Adrenal gland (tissue), 19 donors: ENCODE data around the gene CDC37L1. TPM values are rescaled to one million over a fixed set of nuclear protein-coding genes. Genes with fewer than 3 reads are reported as not detected.

Experiments used
- DNase-seq, 7 donors: peaks; one replicate each; pipeline ENCODE4 v3.0.0-alpha.2; 2019 to 2020
- H3K27ac ChIP-seq, 5 donors: fragments of 200-600 bp; sonication (generic) in 4 of 5; 1 replicate in 3 of 5; 2 replicates in 2 of 5; pipeline versions ENCODE4 v1.5.1 to v1.8.0; 2016 to 2020; ENCODE audit warnings: mild to moderate bottlenecking in 1 of 5
- H3K27me3 ChIP-seq: fragments of 200-600 bp; 2 replicates; pipeline ENCODE4 v1.8.0; 2021
- H3K36me3 ChIP-seq, 2 donors: fragments of 200-600 bp; replicated peaks in 1 of 2; 1 replicate in 1 of 2; 2 replicates in 1 of 2; pipeline versions ENCODE4 v1.5.1 to v1.8.0; 2018 to 2022
- H3K4me1 ChIP-seq, 2 donors: fragments of 200-600 bp; replicated peaks in 1 of 2; 1 replicate in 1 of 2; 2 replicates in 1 of 2; pipeline versions ENCODE4 v1.5.1 to v1.8.0; 2018 to 2021
- H3K4me3 ChIP-seq, 4 donors: fragments of 200-600 bp; sonication (generic) in 3 of 4; one replicate each; pipeline ENCODE4 v1.5.1; 2016 to 2018
- H3K9me3 ChIP-seq, 3 donors: fragments of 200-600 bp; sonication (generic) in 1 of 3; replicated peaks in 1 of 3; 1 replicate in 2 of 3; 2 replicates in 1 of 3; pipeline versions ENCODE4 v1.5.1 to v1.8.0; 2016 to 2021
- POLR2A ChIP-seq, 2 donors: fragments of 450-650 bp; IDR thresholded peaks; one replicate each; pipeline ENCODE4 v1.6.1; 2017; ENCODE audit warnings: antibody characterized with exemption in 2 of 2, mild to moderate bottlenecking in 2 of 2, moderate library complexity in 1 of 2
- WGBS, 4 donors: extraction: QIAGEN DNeasy Blood & Tissue Kit in 2 of 4; methylation state at CpG; one replicate each; pipeline versions ENCODE4 v1.1.5 to v1.1.7; 2013 to 2017; 5-methylcytosine and 5-hydroxymethylcytosine counted together
- intact Hi-C, 2 donors: fragments of 100-400 bp; cut with DNase I; formaldehyde crosslinking; loops; one replicate each; pipeline versions ENCODE4 v1.14.1 to v1.15.0; 2022 to 2023
- long read RNA-seq, 10 donors: library from polyadenylated mRNA in 3 of 10; unstranded in 2 of 10; stranded (forward) in 1 of 10; transcript quantifications; one replicate each; pipeline ENCODE4 v2.0.0 and lab custom pipeline, GENCODE V29; 2021 to 2026
- polyA plus RNA-seq, 3 donors: library from polyadenylated mRNA; stranded (reverse); fragments of 200-250 nt in 2 of 3; fragments of 350-450 nt in 1 of 3; fragmentation: Illumina TruSeq in 1 of 3; extraction: RNeasy Lipid Tissue Mini Kit (QIAGEN cat#74804) in 1 of 3; gene quantifications; one replicate each; pipeline ENCODE4 v1.2.3, GENCODE V29; 2013 to 2014
- total RNA-seq, 9 donors: library from RNA; depleted of rRNA in 4 of 9; stranded (reverse); fragments of >200 nt in 4 of 9; fragments of 120-200 nt in 1 of 9; fragmentation: NEBNext Ultra II Directional in 1 of 9; extraction: Animal tissue kit (Norgen Biotek cat#: 25700) in 1 of 9; gene quantifications; one replicate each; pipeline versions ENCODE4 v1.1.0 to v1.2.4, GENCODE V29; 2013 to 2023
- TF ChIP-seq, protein P1 (sequence below), 6 experiments: fragments of 450-650 bp in 4 of 6; fragments of 200-600 bp in 2 of 6; sonication (generic) in 1 of 6; IDR thresholded peaks; 1 replicate in 5 of 6; 2 replicates in 1 of 6; pipeline versions ENCODE4 v1.5.1 to v1.8.0; 2016 to 2021; ENCODE audit warnings: antibody characterized with exemption in 6 of 6, mild to moderate bottlenecking in 2 of 6, moderate library complexity in 1 of 6
- donor health status: healthy with polysubstance abuse.
- donor health status: Bipolar disorder and iron deficiency.
- donor health status: DM: yes; HTN: yes; CAD: no.
- donor health status: DM: no; HTN: no; CAD: no.
- donor health status: DM: no; HTN: no; CAD: no.
- donor health status: DM: yes; HTN: yes; CAD: no.

The CDC37L1 gene
- total RNA-seq (10 to 100 TPM; 16.5 to 46.2 (median 28.5) TPM), polyA plus RNA-seq (10 to 100 TPM; 10.9 to 31.4 (median 11.1) TPM)
- long read RNA-seq, donor 1, transcript CDC37L1-201 (7 exons, 3,502 nt): major isoform, 6 of 12 reads
- long read RNA-seq, donor 1, transcript CDC37L1-203 (2 exons, 784 nt): major isoform, 6 of 12 reads
- long read RNA-seq, donor 1, partial matches to known transcripts: 0 of 12 reads
- long read RNA-seq, donor 1, other reads (novel, unspliced or antisense): 0 of 12 reads
- long read RNA-seq, donor 2, transcript CDC37L1-201 (7 exons, 3,502 nt): minor isoform, 7 of 15 reads
- long read RNA-seq, donor 2, transcript CDC37L1-203 (2 exons, 784 nt): major isoform, 8 of 15 reads
- long read RNA-seq, donor 2, partial matches to known transcripts: 0 of 15 reads
- long read RNA-seq, donor 2, other reads (novel, unspliced or antisense): 0 of 15 reads
- long read RNA-seq, donor 3, transcript CDC37L1-201 (7 exons, 3,502 nt): major isoform, 9 of 19 reads
- long read RNA-seq, donor 3, partial matches to known transcripts: 8 of 19 reads
- long read RNA-seq, donor 3, other reads (novel, unspliced or antisense): 0 of 19 reads
- long read RNA-seq, donor 4, transcript CDC37L1-201 (7 exons, 3,502 nt): major isoform, 21 of 27 reads
- long read RNA-seq, donor 4, transcript CDC37L1-203 (2 exons, 784 nt): minor isoform, 5 of 27 reads
- long read RNA-seq, donor 4, partial matches to known transcripts: 1 of 27 reads
- long read RNA-seq, donor 4, other reads (novel, unspliced or antisense): 0 of 27 reads
- long read RNA-seq, donor 5, transcript CDC37L1-201 (7 exons, 3,502 nt): major isoform, 31 of 32 reads
- long read RNA-seq, donor 5, partial matches to known transcripts: 0 of 32 reads
- long read RNA-seq, donor 5, other reads (novel, unspliced or antisense): 0 of 32 reads
- long read RNA-seq, donor 6, transcript CDC37L1-201 (7 exons, 3,502 nt): major isoform, 8 of 12 reads
- long read RNA-seq, donor 6, partial matches to known transcripts: 0 of 12 reads
- long read RNA-seq, donor 6, other reads (novel, unspliced or antisense): 2 of 12 reads
- long read RNA-seq, donor 7, partial matches to known transcripts: 5 of 10 reads
- long read RNA-seq, donor 7, other reads (novel, unspliced or antisense): 0 of 10 reads
- long read RNA-seq, donor 8, transcript CDC37L1-201 (7 exons, 3,502 nt): major isoform, 18 of 19 reads
- long read RNA-seq, donor 8, partial matches to known transcripts: 0 of 19 reads
- long read RNA-seq, donor 8, other reads (novel, unspliced or antisense): 0 of 19 reads
- long read RNA-seq, donor 9, transcript CDC37L1-203 (2 exons, 784 nt): major isoform, 5 of 8 reads
- long read RNA-seq, donor 9, partial matches to known transcripts: 0 of 8 reads
- long read RNA-seq, donor 9, other reads (novel, unspliced or antisense): 0 of 8 reads
- long read RNA-seq, donor 10, partial matches to known transcripts: 0 of 2 reads
- long read RNA-seq, donor 10, other reads (novel, unspliced or antisense): 0 of 2 reads

- H3K36me3 ChIP-seq: no peaks in the 10 kb centered on the region
- no peaks in the 10 kb centered on the region for H3K27me3 ChIP-seq
- peak; percentile 97 to 99 (median 98) for DNase-seq
- intact Hi-C loops: no loop called here
- 0 to 1% (median 0%) methylated on average over 29 to 66 of the region's 66 CpGs for WGBS, 4 donors
- TF ChIP-seq, protein P1, sequence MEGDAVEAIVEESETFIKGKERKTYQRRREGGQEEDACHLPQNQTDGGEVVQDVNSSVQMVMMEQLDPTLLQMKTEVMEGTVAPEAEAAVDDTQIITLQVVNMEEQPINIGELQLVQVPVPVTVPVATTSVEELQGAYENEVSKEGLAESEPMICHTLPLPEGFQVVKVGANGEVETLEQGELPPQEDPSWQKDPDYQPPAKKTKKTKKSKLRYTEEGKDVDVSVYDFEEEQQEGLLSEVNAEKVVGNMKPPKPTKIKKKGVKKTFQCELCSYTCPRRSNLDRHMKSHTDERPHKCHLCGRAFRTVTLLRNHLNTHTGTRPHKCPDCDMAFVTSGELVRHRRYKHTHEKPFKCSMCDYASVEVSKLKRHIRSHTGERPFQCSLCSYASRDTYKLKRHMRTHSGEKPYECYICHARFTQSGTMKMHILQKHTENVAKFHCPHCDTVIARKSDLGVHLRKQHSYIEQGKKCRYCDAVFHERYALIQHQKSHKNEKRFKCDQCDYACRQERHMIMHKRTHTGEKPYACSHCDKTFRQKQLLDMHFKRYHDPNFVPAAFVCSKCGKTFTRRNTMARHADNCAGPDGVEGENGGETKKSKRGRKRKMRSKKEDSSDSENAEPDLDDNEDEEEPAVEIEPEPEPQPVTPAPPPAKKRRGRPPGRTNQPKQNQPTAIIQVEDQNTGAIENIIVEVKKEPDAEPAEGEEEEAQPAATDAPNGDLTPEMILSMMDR (IDR thresholded peaks at IDR 0.05): peak; percentile 50 to 92 (median 84)
- TF ChIP-seq POLR2A (IDR thresholded peaks at IDR 0.05): peak; percentile 94 to 99
- H3K4me1 ChIP-seq: peaks cover 20 to 30% of the 10 kb centered on the region in 2 donors
- H3K4me3 ChIP-seq: peak within 1 kb of the TSS; percentile 62 to 91 (median 83)
- H3K27ac ChIP-seq: peak within 1 kb of the TSS; percentile 90 to 99 (median 93)
- H3K9me3 ChIP-seq: no peaks in the 10 kb centered on the region
These were observed at the start of gene CDC37L1 for GRCh38 chr9:4679268-4680172. Gene CDC37L1, plus strand, starts transcription at chr9:4679569. Its CDS starts 199 bp downstream, at chr9:4679768.

DNA sequence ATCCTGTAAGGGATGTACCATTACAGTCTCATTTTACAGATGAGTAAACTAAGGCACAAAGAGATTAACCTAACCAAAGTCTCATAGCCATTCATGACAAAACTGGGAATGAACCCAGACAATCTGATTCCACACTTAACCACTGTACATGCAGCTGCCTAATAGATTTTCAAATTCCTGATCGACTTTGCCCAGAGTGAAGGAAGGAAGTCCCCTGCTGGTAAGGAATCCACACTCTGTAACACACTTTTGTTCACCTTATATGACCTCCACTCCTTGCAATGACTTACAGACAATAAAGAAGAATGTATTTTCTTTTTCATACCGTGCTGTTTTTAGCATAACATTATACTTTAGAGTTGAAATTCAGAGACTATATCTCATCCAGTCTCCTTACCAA, 48.5 kb upstream of the CDC37L1 start:
- H3K27me3 ChIP-seq: no peaks in the 10 kb centered on the region
- TF ChIP-seq POLR2A (IDR thresholded peaks at IDR 0.05): no peak
- TF ChIP-seq, protein P1 (IDR thresholded peaks at IDR 0.05): no peak
- WGBS, 4 donors: 46 to 60% (median 57%) methylated on average over 2 of the region's 2 CpGs

GRCh38 chr9:4638968-4639367, 40.4 kb upstream of the CDC37L1 start:
- Histone ChIP-seq H3K36me3 (no peaks in the 10 kb centered on the region), H3K27ac (no peak overlapping the region), H3K4me1 (no peaks in the 10 kb centered on the region), H3K9me3 (no peaks in the 10 kb centered on the region), H3K27me3 (no peaks in the 10 kb centered on the region), H3K4me3 (no peak overlapping the region)
- 71 to 87% (median 82%) methylated on average over 3 of the region's 3 CpGs for WGBS, 4 donors
- TF ChIP-seq, protein P1 (IDR thresholded peaks at IDR 0.05): no peak
- TF ChIP-seq POLR2A (IDR thresholded peaks at IDR 0.05): no peak
- no peak for DNase-seq
- intact Hi-C loops: no loop called here

More for the DNA sequence above, 48.5 kb upstream of the CDC37L1 start:
- intact Hi-C loops: no loop called here
- no peak overlapping the region for H3K27ac ChIP-seq
- H3K9me3 ChIP-seq: no peaks in the 10 kb centered on the region
- H3K4me1 ChIP-seq: no peaks in the 10 kb centered on the region
- H3K4me3 ChIP-seq: no peak overlapping the region
- DNase-seq: no peak
- H3K36me3 ChIP-seq: no peaks in the 10 kb centered on the region
